ENCODE results near the gene TMEM178B. TPM values are rescaled to one million over a fixed set of nuclear protein-coding genes. Genes with fewer than 3 reads are reported as not detected.

TMEM178B gene
- total RNA-seq, 2 donors from 2014 or later, result 0.92 to 0.95 TPM

- TF ChIP-seq CTCF (IDR thresholded peaks at IDR 0.05), result no peak
- ATAC-seq (ENCODE audit: insufficient number of reproducible peaks, low FRiP score, low read depth), result no peak
- H3K4me1 ChIP-seq (ENCODE audit: control insufficient read depth in 1 of 2, low read depth in 2 of 2), result no peaks in the 10 kb centered on the region
Observed at GRCh38 chr7:141238596-141239243, 164.9 kb downstream of the TMEM178B start.

GRCh38 chr7:141239661-141240060, 165.8 kb downstream of the TMEM178B start:
- H3K27me3 ChIP-seq (replicated peaks; ENCODE audit: insufficient read depth), result no peaks in the 10 kb centered on the region
- no peaks in the 10 kb centered on the region for H3K4me1 ChIP-seq (ENCODE audit: control insufficient read depth in 1 of 2, low read depth in 2 of 2)
- H3K36me3 ChIP-seq, result no peaks in the 10 kb centered on the region
- ATAC-seq (ENCODE audit: insufficient number of reproducible peaks, low FRiP score, low read depth) (no peak), DNase-seq (ENCODE audit: low spot score) (no peak)
- no peak overlapping the region for H3K27ac ChIP-seq
- TF ChIP-seq CTCF (IDR thresholded peaks at IDR 0.05), result no peak
- H3K9me3 ChIP-seq, result no peaks in the 10 kb centered on the region
- no peak overlapping the region for H3K4me3 ChIP-seq

More at GRCh38 chr7:141238596-141239243, 164.9 kb downstream of the TMEM178B start:
- H3K9me3 ChIP-seq, result no peaks in the 10 kb centered on the region
- no peak overlapping the region for H3K4me3 ChIP-seq
- H3K27me3 ChIP-seq (replicated peaks; ENCODE audit: insufficient read depth), result no peaks in the 10 kb centered on the region
- no peaks in the 10 kb centered on the region for H3K36me3 ChIP-seq
- no peak overlapping the region for H3K27ac ChIP-seq
- no peak for DNase-seq (ENCODE audit: low spot score)

GRCh38 chr7:141242568-141242967, 168.7 kb downstream of the TMEM178B start:
- no peaks in the 10 kb centered on the region for H3K9me3 ChIP-seq
- TF ChIP-seq CTCF (IDR thresholded peaks at IDR 0.05), result no peak
- no peak overlapping the region for H3K27ac ChIP-seq
- no peak overlapping the region for H3K4me3 ChIP-seq
- ATAC-seq (ENCODE audit: insufficient number of reproducible peaks, low FRiP score, low read depth) (no peak), DNase-seq (ENCODE audit: low spot score) (no peak)
- H3K27me3 ChIP-seq (replicated peaks; ENCODE audit: insufficient read depth), result no peaks in the 10 kb centered on the region
- no peaks in the 10 kb centered on the region for H3K4me1 ChIP-seq (ENCODE audit: control insufficient read depth in 1 of 2, low read depth in 2 of 2)
- no peaks in the 10 kb centered on the region for H3K36me3 ChIP-seq

GRCh38 chr7:141243368-141243767, 169.5 kb downstream of the TMEM178B start:
- no peaks in the 10 kb centered on the region for H3K36me3 ChIP-seq
- no peak for TF ChIP-seq CTCF (IDR thresholded peaks at IDR 0.05)
- no peaks in the 10 kb centered on the region for H3K9me3 ChIP-seq
- H3K4me3 ChIP-seq, result no peak overlapping the region
- ATAC-seq (ENCODE audit: insufficient number of reproducible peaks, low FRiP score, low read depth), result no peak
- no peak overlapping the region for H3K27ac ChIP-seq
- H3K27me3 ChIP-seq (replicated peaks; ENCODE audit: insufficient read depth), result no peaks in the 10 kb centered on the region
- no peaks in the 10 kb centered on the region for H3K4me1 ChIP-seq (ENCODE audit: control insufficient read depth in 1 of 2, low read depth in 2 of 2)
- no peak for DNase-seq (ENCODE audit: low spot score)

- ATAC-seq (ENCODE audit: insufficient number of reproducible peaks, low FRiP score, low read depth), result no peak
- Histone ChIP-seq H3K4me1 (ENCODE audit: control insufficient read depth in 1 of 2, low read depth in 2 of 2) (no peaks in the 10 kb centered on the region), H3K36me3 (no peaks in the 10 kb centered on the region), H3K27me3 (replicated peaks; ENCODE audit: insufficient read depth) (no peaks in the 10 kb centered on the region), H3K4me3 (no peak overlapping the region), H3K9me3 (no peaks in the 10 kb centered on the region), H3K27ac (no peak overlapping the region)
- DNase-seq (ENCODE audit: low spot score), result no peak
- no peak for TF ChIP-seq CTCF (IDR thresholded peaks at IDR 0.05)
Observed at GRCh38 chr7:141244435-141244834, 170.6 kb downstream of the TMEM178B start.
